Stomach (tissue), 9 donors: ENCODE measurements around the gene VPS41. TPM values are rescaled to one million over a fixed set of nuclear protein-coding genes. Genes with fewer than 3 reads are reported as not detected.
A peak's percentile ranks its signal among the peaks of the same experiment; 100 is the strongest.

Experiments
- DNase-seq, 2 donors: peaks; one replicate each; pipeline versions ENCODE4 v3.0.0 to v3.0.0-alpha.2; 2013 to 2019
- H3K27ac ChIP-seq, 5 donors: fragments of 200-600 bp in 4 of 5; sonication (generic) in 4 of 5; one replicate each; pipeline ENCODE4 v1.5.1; 2013 to 2019; ENCODE audit warnings: mild to moderate bottlenecking in 1 of 5, moderate library complexity in 1 of 5
- H3K27me3 ChIP-seq, 3 donors: fragments of 200-600 bp; sonication (generic); one replicate each; pipeline ENCODE4 v1.5.1; 2017 to 2019; ENCODE audit warnings: mixed run types in 1 of 3
- H3K36me3 ChIP-seq, 4 donors: fragments of 200-600 bp; sonication (generic); 1 replicate in 3 of 4; 2 replicates in 1 of 4; pipeline ENCODE4 v1.5.1; 2016 to 2019
- H3K4me1 ChIP-seq, 4 donors: fragments of 200-600 bp; sonication (generic); one replicate each; pipeline ENCODE4 v1.5.1; 2016 to 2019
- H3K4me3 ChIP-seq, 4 donors: fragments of 200-600 bp; sonication (generic) in 3 of 4; one replicate each; pipeline ENCODE4 v1.5.1; 2016 to 2019; ENCODE audit warnings: mild to moderate bottlenecking in 1 of 4
- H3K9me3 ChIP-seq, 4 donors: fragments of 200-600 bp; sonication (generic); one replicate each; pipeline ENCODE4 v1.5.1; 2016 to 2019
- CTCF ChIP-seq, 7 experiments: fragments of 450-650 bp in 4 of 7; fragments of 200-600 bp in 3 of 7; sonication (generic) in 3 of 7; IDR thresholded peaks; one replicate each; pipeline ENCODE4 v1.5.1; 2016 to 2019; ENCODE audit warnings: antibody characterized with exemption in 7 of 7, control low read depth in 2 of 7, mild to moderate bottlenecking in 1 of 7
- EP300 ChIP-seq: sonication (generic); formaldehyde crosslinking; IDR thresholded peaks from one replicate; pipeline ENCODE4 v1.6.1; 2017; ENCODE audit warnings: antibody characterized with exemption
- POLR2A ChIP-seq, 4 donors: fragments of 450-650 bp; IDR thresholded peaks; one replicate each; pipeline ENCODE4 v1.6.1; 2016; ENCODE audit warnings: antibody characterized with exemption in 4 of 4, control low read depth in 2 of 4, mild to moderate bottlenecking in 1 of 4, moderate library complexity in 1 of 4
- POLR2AphosphoS5 ChIP-seq, 3 donors: sonication (generic); formaldehyde crosslinking; IDR thresholded peaks; one replicate each; pipeline ENCODE4 v1.6.1; 2016; ENCODE audit warnings: antibody characterized with exemption in 3 of 3
- WGBS, 5 donors: extraction: QIAGEN DNeasy Blood & Tissue Kit in 3 of 5; methylation state at CpG; one replicate each; pipeline versions ENCODE4 v1.1.5 to v1.1.7; 2013 to 2018; 5-methylcytosine and 5-hydroxymethylcytosine counted together
- intact Hi-C: fragments of 100-400 bp; cut with DNase I; formaldehyde crosslinking; loops from one replicate; pipeline ENCODE4 v1.15.1; 2023; ENCODE audit warnings: low total_unique reads
- polyA plus RNA-seq, 3 donors: library from polyadenylated mRNA; stranded (reverse); fragments of 200-250 nt; gene quantifications; one replicate each; pipeline ENCODE4 v1.2.3, GENCODE V29; 2013
- total RNA-seq, 5 donors: library from RNA; depleted of rRNA; stranded (reverse); fragments of >200 nt; gene quantifications; one replicate each; pipeline versions ENCODE4 v1.1.0 to v1.2.3, GENCODE V29; 2014 to 2016
- donor health status: healthy with polysubstance abuse.
- donor health status: Bipolar disorder and iron deficiency.
- donor health status: healthy.

VPS41 gene
- total and polyA plus RNA-seq, 8 donors = 8.2 to 122 (median 41.4) TPM

DNA sequence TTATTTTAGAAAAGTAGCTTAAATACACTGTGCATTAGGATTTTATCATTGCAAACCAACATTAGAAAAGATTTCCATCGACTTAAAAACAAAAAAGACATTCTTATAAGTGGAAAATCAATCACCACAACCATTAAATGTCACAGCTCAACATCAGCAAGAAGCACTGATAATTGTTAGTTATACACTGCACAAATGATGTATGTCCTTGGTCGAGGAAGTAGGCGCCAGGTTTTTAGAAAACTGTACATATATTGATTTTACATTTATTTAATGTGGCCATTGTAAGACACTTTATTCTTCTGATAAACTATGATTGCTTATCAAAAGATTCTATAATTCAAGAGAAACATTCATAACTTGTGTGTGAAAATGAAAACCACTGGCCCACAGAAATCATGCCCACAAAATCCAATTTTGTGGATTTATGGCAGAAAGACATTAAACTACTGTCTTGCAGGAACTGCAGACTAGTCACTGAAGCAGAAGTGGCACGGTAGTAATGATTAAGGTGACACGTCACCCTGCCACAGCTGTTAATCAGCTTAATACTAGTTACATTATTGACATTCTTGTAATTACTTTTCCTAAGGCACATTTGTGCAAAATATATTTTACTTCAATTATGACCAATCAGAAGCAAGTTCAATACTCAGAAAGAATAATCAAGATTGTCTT, 79.4 kb downstream of the VPS41 start:
- H3K4me3 ChIP-seq = no peak overlapping the region
- no peak for TF ChIP-seq CTCF (IDR thresholded peaks at IDR 0.05)
- no peak for TF ChIP-seq EP300
- TF ChIP-seq POLR2A (IDR thresholded peaks at IDR 0.05) = no peak
- TF ChIP-seq POLR2AphosphoS5 (IDR thresholded peaks at IDR 0.05) = no peak
- H3K4me1 ChIP-seq = peaks cover 3 to 30% (median 10%) of the 10 kb centered on the region in 4 donors
- DNase-seq = no peak
- H3K9me3 ChIP-seq = no peaks in the 10 kb centered on the region
- H3K27me3 ChIP-seq = no peaks in the 10 kb centered on the region
- intact Hi-C loops = no loop called here
- 46 to 67% (median 60%) methylated on average over 5 of the region's 5 CpGs for WGBS, 5 donors
- H3K27ac ChIP-seq = no peak overlapping the region
- H3K36me3 ChIP-seq = peaks cover 0 to 6% (median 0%) of the 10 kb centered on the region in 4 donors

- no peak for TF ChIP-seq EP300
- TF ChIP-seq CTCF (IDR thresholded peaks at IDR 0.05) = no peak
- TF ChIP-seq POLR2AphosphoS5 (IDR thresholded peaks at IDR 0.05) = no peak
- no peak for TF ChIP-seq POLR2A (IDR thresholded peaks at IDR 0.05)
- intact Hi-C loops = no loop called here
- 70 to 84% (median 80%) methylated on average over 3 of the region's 3 CpGs for WGBS, 5 donors
These were observed 81.0 kb downstream of the VPS41 start for GRCh38 chr7:38828026-38828425.

DNA sequence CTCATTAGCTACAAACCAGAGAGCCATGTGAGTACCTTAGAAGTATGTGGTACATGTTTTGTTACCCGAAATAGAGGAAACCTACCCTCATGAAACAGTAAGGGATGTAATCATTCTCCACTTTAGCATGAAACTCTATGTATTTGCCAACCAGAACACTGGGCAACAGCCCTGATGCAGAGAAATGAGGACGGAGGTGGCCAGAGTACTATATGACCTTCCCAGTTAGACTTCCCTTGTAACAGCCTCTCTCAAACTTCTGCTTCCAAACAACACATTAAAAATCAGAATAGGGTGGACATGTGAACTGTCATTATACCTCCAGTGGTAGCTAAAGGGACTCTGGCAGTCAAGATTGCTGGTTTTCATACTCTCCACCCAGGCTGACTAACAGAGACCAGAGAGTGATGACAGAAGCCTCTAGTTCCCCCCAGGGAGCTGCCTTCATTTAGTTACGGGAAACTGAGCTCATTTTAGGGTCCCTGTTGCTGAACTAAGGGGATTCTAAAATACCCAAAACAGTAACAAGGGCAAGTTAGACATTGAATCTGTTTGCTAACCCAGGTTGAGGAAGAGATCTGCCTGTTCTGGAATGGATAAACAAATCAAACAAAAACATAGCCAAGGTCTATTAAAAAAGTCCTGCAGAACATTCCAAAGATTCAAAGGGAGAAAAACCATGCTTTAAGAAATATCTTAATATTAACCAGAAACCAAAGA, 83.1 kb downstream of the VPS41 start:
- intact Hi-C loops = no loop called here
- peaks cover 0 to 9% (median 2%) of the 10 kb centered on the region in 4 donors for H3K9me3 ChIP-seq
- H3K4me1 ChIP-seq = peaks cover 3 to 21% (median 10%) of the 10 kb centered on the region in 4 donors
- peak overlapping the region in 2 of 5 donors; percentile 9 to 41 for H3K27ac ChIP-seq
- 80 to 90% (median 88%) methylated on average over 3 of the region's 3 CpGs for WGBS, 5 donors
- no peak for DNase-seq
- peaks cover 0 to 11% (median 0%) of the 10 kb centered on the region in 4 donors for H3K36me3 ChIP-seq
- no peaks in the 10 kb centered on the region for H3K27me3 ChIP-seq
- H3K4me3 ChIP-seq = no peak overlapping the region
- no peak for TF ChIP-seq CTCF (IDR thresholded peaks at IDR 0.05)
- TF ChIP-seq POLR2AphosphoS5 (IDR thresholded peaks at IDR 0.05) = no peak
- no peak for TF ChIP-seq EP300
- no peak for TF ChIP-seq POLR2A (IDR thresholded peaks at IDR 0.05)

More at GRCh38 chr7:38828026-38828425, 81.0 kb downstream of the VPS41 start:
- no peak overlapping the region for H3K4me3 ChIP-seq
- peaks cover 0 to 8% (median 0%) of the 10 kb centered on the region in 4 donors for H3K36me3 ChIP-seq
- peaks cover 3 to 30% (median 10%) of the 10 kb centered on the region in 4 donors for H3K4me1 ChIP-seq
- H3K27ac ChIP-seq = no peak overlapping the region
- DNase-seq = no peak
- no peaks in the 10 kb centered on the region for H3K27me3 ChIP-seq
- peaks cover 0 to 7% (median under 1%) of the 10 kb centered on the region in 4 donors for H3K9me3 ChIP-seq

DNA sequence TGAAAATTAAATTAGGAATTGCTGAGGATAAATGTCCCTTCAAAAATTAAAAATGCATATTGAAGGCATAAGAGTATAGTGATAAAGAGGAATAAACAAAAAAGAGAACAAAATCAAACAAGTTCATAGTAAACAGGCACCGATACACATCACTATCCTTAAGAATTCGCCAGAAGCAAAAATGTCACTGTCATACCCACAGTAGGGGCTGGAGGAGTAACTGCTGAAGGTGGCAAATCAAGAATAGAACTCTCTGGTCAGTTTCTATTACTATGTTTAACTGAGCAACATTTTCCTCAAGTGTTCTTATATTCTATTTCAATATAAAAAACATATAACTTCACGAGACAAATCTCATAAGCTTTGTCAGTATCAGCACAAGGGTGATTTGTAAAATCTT, 84.0 kb downstream of the VPS41 start:
- Histone ChIP-seq H3K27ac (no peak overlapping the region), H3K36me3 (peaks cover 0 to 9% (median under 1%) of the 10 kb centered on the region in 4 donors)
- WGBS, 5 donors = 94 to 96% (median 95%) methylated on average over 3 of the region's 3 CpGs

More for the DNA sequence above, 84.0 kb downstream of the VPS41 start:
- DNase-seq = no peak
- TF ChIP-seq POLR2A (IDR thresholded peaks at IDR 0.05) = no peak
- TF ChIP-seq EP300 = no peak
- no peak for TF ChIP-seq POLR2AphosphoS5 (IDR thresholded peaks at IDR 0.05)
- TF ChIP-seq CTCF (IDR thresholded peaks at IDR 0.05) = no peak
- Histone ChIP-seq H3K9me3 (peaks cover 0 to 9% (median 2%) of the 10 kb centered on the region in 4 donors), H3K27me3 (no peaks in the 10 kb centered on the region), H3K4me1 (peaks cover 3 to 19% (median 10%) of the 10 kb centered on the region in 4 donors), H3K4me3 (no peak overlapping the region)
- intact Hi-C loops = no loop called here
